NCI-H345 treated with DMSO at 0.1 percent for 48 hours (cell line): Measurements from ENCODE around the gene TGFB1.
"Not testable (repeated sequence)": the region's sequence is repeated elsewhere in the genome, so short reads cannot be mapped to it uniquely, and the experiment has no call there.

ENCODE experiments used
- DNase-seq: peaks from one replicate; lab custom pipeline; 2025; ENCODE audit not compliant: unreplicated experiment; lab: John Stamatoyannopoulos, UW

The TGFB1 gene

DNA sequence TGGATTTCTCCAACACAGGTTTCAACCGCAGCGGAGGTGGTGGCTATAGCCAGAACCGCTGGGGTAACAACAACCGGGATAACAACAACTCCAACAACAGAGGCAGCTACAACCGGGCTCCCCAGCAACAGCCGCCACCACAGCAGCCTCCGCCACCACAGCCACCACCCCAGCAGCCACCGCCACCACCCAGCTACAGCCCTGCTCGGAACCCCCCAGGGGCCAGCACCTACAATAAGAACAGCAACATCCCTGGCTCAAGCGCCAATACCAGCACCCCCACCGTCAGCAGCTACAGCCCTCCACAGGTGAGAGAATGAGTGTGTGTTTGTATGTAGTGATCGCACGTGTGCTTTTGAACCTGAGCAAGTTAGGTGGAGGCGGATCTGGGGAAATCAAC is 49.8 kb downstream of the TGFB1 start:
- DNase-seq: no peak

DNA sequence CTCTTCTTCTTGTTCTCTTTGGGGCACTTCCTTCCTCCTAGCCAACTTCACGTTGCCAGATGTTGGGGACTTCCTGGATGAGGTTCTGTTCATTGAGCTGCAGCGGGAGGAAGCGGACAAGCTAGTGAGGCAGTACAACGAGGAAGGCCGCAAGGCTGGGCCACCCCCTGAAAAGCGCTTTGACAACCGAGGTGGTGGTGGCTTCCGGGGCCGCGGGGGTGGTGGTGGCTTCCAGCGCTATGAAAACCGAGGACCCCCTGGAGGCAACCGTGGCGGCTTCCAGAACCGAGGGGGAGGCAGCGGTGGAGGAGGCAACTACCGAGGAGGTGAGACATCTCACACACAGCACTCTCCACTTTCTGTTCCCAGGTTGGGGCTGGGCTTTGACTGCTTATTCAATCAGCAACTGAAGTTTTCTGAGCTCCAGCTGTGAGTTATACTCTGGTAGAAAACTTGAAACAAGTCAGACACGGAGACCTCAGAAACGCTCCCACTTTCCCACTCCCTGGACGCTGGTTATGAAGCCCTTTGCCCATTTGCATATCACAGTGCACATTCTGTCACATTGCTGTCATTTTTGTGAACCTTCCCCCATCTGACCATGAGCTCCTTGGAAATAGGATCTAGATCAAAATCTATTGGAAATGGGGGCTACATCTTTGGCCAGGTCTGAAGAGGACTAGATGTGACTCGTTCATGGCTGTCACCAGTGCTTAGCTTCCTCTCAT is 50.9 kb downstream of the TGFB1 start:
- DNase-seq: no peak

DNA sequence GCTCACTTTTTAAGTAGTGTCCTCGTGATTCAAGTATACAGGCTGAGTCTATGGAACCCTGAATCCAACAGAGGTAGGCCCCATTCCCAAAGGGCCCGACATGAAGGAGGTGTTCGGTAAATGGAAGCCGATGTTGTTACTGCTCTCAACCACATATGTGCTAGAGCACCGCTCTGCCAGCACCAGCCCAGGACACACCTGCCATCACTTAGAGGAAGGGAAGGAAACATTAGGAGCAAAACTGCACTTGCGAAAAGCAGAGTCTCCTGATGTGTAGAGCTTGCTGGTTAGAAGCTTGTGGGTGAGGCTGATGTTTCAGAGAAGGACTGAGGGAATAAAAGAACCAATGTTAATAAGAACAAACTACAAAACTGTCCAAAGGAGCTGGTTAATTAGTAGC is 53.2 kb downstream of the TGFB1 start:
- DNase-seq: no peak

DNA sequence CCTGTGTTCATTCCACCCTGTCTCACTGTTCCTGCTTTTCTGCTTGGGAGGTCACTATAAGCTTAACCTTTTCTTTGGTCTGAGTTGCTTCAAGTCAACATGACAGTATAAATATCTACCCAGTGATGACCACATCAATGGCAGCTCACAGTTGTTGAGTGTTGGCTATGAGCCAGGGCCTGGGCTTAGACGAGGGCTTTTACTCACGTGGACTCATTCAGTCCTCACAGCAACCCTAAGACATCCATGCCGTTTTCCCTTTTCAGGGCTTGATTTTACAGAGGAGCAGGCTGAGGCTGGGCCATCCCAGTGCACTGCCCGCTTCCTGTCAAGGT is 54.0 kb downstream of the TGFB1 start:
- no peak for DNase-seq

DNA sequence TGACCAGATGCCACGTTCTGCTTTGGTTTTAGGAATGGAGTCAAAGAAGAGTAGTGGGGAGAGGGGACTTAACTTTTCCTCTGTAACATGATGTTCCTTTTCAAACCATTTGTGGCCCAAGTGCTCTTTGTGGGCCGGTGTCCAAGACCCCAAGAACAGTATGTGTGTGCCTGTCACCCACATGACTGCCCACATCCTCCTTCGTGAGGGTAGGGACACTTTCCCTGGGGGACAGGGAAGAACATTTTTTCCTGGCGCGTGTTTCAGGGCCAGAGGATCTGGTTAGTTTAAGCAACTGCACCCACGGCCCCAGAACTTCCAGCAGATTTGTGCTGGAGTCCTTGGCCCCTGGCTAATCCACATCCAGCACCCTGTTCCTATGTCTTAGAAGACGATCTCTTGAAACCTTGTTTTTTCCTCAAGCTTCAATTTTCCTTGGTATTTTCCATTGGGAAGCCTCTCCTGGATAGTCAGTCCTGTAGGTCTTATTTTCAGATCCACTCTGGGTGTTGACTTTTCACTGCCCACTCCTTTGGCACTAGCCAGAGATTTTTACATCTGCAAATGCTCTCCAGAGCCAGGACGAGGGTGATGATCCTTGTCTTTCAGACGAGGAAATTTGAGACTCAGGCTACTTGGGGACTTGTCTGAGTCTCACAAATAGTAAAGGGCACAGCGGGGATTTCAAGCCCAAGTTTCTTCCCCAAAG is 54.5 kb downstream of the TGFB1 start:
- no peak for DNase-seq

DNA sequence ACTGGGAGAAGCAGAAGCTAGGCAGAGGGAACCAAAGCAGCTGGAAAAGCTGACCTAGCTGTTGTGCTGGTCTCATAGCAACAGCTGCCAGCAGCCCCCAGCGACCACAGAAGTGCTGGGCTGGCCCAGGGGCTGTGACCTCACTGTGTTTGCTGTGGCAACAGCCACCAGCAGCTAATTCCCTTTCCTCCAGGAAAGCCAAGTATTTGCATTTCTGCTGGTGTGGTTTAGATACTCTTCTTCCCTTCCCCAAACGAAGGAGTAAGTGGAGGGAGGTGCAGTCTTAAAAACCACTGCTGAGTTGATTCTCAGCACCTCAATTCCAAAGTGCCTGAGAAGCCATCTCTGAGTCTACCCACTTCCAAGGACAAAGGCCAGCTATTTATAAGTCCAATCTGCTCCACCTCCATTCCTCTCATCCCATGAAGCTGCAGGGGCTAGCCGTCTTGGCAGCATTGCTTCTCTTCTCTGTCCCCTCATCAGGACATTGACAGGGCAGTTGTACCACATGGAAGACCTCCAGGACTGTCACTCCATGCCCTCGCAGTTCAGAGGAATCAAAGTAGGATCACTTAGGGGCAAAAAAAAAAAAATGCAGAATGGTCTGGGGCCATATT is 55.3 kb downstream of the TGFB1 start:
- DNase-seq: no peak

DNA sequence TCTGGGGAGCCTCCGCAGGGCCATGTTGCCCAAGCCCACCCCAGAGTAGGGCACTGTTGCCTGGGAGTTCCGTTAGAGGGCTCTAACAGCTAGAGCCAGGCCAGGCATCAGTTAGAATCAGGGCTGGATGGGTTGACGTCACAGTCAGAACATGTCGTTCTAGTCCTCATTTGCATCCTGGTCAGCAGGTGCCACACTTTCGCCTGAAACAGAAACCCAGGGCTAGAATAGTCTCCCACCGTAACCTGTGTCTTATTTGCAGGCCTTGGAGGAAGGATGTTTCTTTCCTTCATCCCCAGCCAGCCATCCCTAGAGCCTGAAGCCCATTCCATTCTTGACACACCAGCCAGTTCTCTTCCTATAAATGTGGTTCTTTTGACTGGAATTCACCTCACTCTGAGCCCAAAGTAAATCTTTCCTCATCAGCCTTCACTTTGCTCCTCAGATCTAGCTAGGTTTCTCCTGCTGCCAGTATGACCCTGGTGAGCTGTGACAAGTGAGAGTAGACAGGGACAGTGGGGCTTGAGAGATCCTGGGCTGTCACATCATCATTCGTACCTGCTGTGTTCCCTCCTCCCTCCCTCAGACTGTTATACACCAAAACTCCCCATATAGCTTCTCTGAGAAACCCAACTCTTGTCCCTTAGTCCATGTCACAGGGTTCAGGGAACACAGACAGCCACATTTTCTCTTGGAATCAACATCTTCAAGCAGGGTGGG is 55.9 kb downstream of the TGFB1 start:
- no peak for DNase-seq

DNA sequence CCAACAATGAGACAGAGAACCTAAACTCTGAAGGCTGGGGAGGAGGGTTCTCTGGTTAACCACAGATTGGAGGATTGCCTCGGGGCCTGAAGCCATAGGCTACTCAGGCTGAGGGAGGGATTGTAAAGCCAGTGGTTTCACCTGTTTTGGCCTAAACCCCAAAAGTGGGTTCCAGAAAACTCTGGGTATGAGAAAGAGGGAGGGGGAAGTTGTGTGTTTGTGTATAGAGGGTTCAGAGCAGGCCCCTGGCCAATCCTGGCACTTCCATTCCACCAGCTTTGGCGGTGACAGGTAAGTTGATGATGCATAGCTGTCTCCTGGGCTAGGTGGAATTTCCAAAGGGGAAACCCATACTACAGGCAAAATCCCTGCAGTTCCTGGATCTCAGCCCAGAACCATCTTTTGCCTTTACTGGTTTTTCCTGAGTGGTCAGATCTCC is 57.3 kb downstream of the TGFB1 start:
- DNase-seq: no peak

DNA sequence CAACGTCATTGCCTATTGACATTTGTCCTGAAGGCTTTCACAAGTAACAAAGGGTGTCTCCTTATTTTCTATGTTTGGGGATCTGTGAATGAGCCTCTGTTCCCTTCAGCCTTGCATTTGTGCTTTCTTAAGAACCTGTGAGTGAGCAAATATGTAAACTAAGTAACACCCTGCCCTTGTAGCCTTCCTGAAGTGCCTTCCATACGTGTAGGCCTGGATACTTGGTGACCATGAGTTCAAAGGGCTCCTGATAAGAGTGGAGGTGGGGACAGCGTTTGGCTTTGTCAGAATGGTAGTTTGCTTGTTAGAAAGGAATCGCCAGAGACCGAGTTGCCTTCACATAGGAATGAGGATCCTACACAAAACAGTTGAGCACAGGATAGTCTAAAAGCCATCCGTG is 58.2 kb downstream of the TGFB1 start:
- no peak for DNase-seq

DNA sequence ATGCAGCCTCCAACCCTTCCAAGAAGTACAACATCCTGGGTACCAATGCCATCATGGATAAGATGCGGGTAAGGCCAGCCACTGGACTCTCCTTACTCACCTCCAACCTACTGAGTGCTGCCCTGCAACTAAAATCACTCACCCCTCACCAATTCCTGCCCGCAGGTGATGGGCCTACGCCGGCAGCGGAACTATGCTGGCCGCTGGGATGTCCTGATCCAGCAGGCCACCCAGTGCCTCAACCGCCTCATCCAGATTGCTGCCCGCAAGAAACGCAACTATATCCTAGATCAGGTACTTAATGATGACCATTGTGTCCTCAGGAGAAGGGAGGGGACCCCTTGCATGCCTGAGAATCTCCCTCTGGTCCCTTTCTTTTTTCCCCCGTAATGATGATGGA is 59.3 kb downstream of the TGFB1 start:
- DNase-seq: no peak

DNA sequence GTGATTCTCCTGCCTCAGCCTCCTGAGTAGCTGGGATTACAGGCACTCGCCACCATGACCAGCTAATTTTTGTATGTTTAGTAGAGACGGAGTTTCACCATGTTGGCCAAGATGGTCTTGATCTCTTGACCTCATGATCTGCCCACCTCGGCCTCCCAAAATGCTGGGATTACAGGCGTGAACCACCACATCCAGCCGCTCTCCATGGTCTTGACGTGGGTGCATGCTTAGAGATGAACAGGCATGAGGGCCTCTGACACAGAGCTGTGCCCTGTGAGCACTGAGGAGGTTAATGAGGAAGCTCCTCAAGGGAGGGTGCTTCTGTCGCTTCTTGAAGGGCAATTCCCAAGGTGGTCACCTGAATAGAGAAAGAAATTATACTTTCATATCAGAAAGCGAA is 63.9 kb downstream of the TGFB1 start:
- DNase-seq: not testable (repeated sequence)

DNA sequence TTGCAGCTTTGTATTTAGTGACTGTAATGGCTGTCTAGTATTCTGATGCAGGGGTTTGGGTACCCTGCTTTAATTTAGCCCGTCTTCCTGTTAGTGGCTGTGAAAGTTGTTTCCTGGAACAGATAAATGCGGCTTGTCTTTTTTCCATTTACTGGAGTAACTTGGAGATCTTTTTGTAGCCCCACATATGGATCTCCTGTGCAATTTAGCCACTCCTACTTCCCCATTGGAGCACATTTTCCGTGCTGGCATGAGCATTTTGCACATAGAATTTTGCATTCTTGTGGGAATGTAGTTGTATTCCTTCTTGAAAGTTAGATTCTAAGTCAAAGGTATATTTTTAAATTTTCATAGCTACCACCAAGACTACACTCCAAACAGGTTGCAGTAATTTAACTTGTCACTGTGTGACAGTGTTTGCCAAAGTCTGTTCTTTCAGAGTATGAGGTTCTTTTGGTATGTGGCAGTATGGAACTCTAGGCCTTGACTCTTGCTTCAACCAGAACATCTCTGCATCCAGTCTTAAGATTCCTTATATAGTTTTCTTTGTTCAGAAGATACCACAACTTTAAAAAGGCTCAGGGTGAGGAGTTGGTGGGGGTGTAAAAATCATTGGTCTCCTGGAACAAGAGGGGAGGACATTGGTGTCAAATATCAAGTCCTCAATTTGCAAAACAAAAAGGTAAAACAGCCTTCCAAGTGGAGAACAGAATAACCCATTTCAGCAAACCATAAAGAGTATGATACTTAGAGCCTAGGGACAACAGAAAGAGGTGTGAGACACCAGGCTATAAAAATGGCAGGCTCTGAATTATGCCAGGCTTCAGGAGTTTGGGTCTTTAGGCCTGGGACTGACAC is 64.8 kb downstream of the TGFB1 start:
- DNase-seq: no peak
